Transverse colon (tissue), 4 donors: ENCODE measurements around the gene RASL10A. TPM values are rescaled to one million over a fixed set of nuclear protein-coding genes. Genes with fewer than 3 reads are reported as not detected.

ENCODE experiments used
- DNase-seq: peaks from one replicate; pipeline ENCODE4 v3.0.0-alpha.2; 2019
- H3K27ac ChIP-seq, 4 donors: fragments of 200-600 bp; sonication (generic); 2 replicates each; pipeline ENCODE4 v1.5.1; 2016 to 2018; ENCODE audit warnings: inconsistent platforms in 4 of 4
- H3K27me3 ChIP-seq: fragments of 200-600 bp; sonication (generic); 2 replicates; pipeline ENCODE4 v1.5.1; 2017; ENCODE audit warnings: inconsistent platforms
- H3K36me3 ChIP-seq, 4 donors: fragments of 200-600 bp; sonication (generic); 2 replicates each; pipeline ENCODE4 v1.5.1; 2017 to 2019; ENCODE audit warnings: inconsistent platforms in 4 of 4
- H3K4me1 ChIP-seq, 4 donors: fragments of 200-600 bp; sonication (generic); 2 replicates each; pipeline ENCODE4 v1.5.1; 2017 to 2020; ENCODE audit warnings: inconsistent platforms in 4 of 4
- H3K4me3 ChIP-seq, 4 donors: fragments of 200-600 bp; sonication (generic); 1 replicate in 1 of 4; 2 replicates in 3 of 4; pipeline versions ENCODE4 v1.5.1 to v1.6.1; 2017 to 2019; ENCODE audit warnings: inconsistent platforms in 4 of 4
- H3K9me3 ChIP-seq, 2 donors: fragments of 200-600 bp; sonication (generic); 2 replicates each; pipeline ENCODE4 v1.5.1; 2017 to 2019; ENCODE audit warnings: inconsistent platforms in 2 of 2
- CTCF ChIP-seq, 5 experiments: fragments of 200-600 bp in 3 of 5; fragments of 450-650 bp in 2 of 5; sonication (generic) in 3 of 5; IDR thresholded peaks; 1 replicate in 2 of 5; 2 replicates in 3 of 5; pipeline ENCODE4 v1.5.1; 2016 to 2017; ENCODE audit warnings: antibody characterized with exemption in 5 of 5, inconsistent platforms in 3 of 5, mild to moderate bottlenecking in 2 of 5, moderate library complexity in 1 of 5
- EP300 ChIP-seq: sonication (generic); formaldehyde crosslinking; IDR thresholded peaks from one replicate; pipeline ENCODE4 v1.6.1; 2017; ENCODE audit warnings: antibody characterized with exemption, low read depth
- POLR2A ChIP-seq: fragments of 450-650 bp; IDR thresholded peaks from one replicate; pipeline ENCODE4 v1.6.1; 2016; ENCODE audit warnings: antibody characterized with exemption, mild to moderate bottlenecking, moderate library complexity
- POLR2AphosphoS5 ChIP-seq, 3 donors: sonication (generic); formaldehyde crosslinking; IDR thresholded peaks; one replicate each; pipeline ENCODE4 v1.6.1; 2016; ENCODE audit warnings: antibody characterized with exemption in 3 of 3
- WGBS, 2 donors: methylation state at CpG; one replicate each; pipeline ENCODE4 v1.1.5; 2018; ENCODE audit warnings: low coverage in 1 of 2; 5-methylcytosine and 5-hydroxymethylcytosine counted together
- in situ Hi-C, 4 donors: fragments of 200-750 bp; cut with MboI; loops; one replicate each; pipeline versions ENCODE4 v1.15.0 to v1.15.1; 2017; ENCODE audit warnings: low sequenced_read_pairs in 3 of 4, low pct_ligation_motif_present in 1 of 4, low pct_unique_long_range_greater_than_20kb in 1 of 4
- intact Hi-C: fragments of 100-400 bp; cut with DNase I; formaldehyde crosslinking; loops from one replicate; pipeline ENCODE4 v1.15.1; 2023; ENCODE audit warnings: low total_unique reads
- total RNA-seq, 4 donors: library from RNA; depleted of rRNA; stranded (reverse); fragments of >200 nt; gene quantifications; one replicate each; pipeline ENCODE4 v1.1.0, GENCODE V29; 2016

Gene RASL10A
- total RNA-seq, 4 donors from 2014 or later = 1.2 to 5.0 (median 2.4) TPM; not detected in 1

GRCh38 chr22:29353286-29353685 lies 37.8 kb upstream of the RASL10A start:
- 92% methylated on average over 11 of the region's 11 CpGs; no CpG with 5 or more reads in 1 of the 2 donors for WGBS, 2 donors
- no peak for TF ChIP-seq CTCF (IDR thresholded peaks at IDR 0.05)
- no peak for TF ChIP-seq EP300
- TF ChIP-seq POLR2A = no peak
- TF ChIP-seq POLR2AphosphoS5 (IDR thresholded peaks at IDR 0.05) = no peak
- H3K27me3 ChIP-seq = no peaks in the 10 kb centered on the region
- no peak overlapping the region for H3K4me3 ChIP-seq
- intact Hi-C loops = no loop called here
- no peak overlapping the region for H3K27ac ChIP-seq
- H3K9me3 ChIP-seq = no peaks in the 10 kb centered on the region
- in situ Hi-C loops = no loop called here
- H3K4me1 ChIP-seq = no peaks in the 10 kb centered on the region
- peaks cover 0 to 62% (median 31%) of the 10 kb centered on the region in 4 donors for H3K36me3 ChIP-seq
- no peak for DNase-seq

GRCh38 chr22:29352778-29353177 lies 37.3 kb upstream of the RASL10A start:
- intact Hi-C loops = no loop called here
- in situ Hi-C loops = no loop called here
- no peak for TF ChIP-seq POLR2AphosphoS5 (IDR thresholded peaks at IDR 0.05)
- TF ChIP-seq POLR2A = no peak
- no peak for TF ChIP-seq CTCF (IDR thresholded peaks at IDR 0.05)
- TF ChIP-seq EP300 = no peak
- H3K4me1 ChIP-seq = no peaks in the 10 kb centered on the region
- H3K27me3 ChIP-seq = no peaks in the 10 kb centered on the region
- no peaks in the 10 kb centered on the region for H3K9me3 ChIP-seq
- H3K4me3 ChIP-seq = no peak overlapping the region
- H3K27ac ChIP-seq = no peak overlapping the region
- no peak for DNase-seq
- peaks cover 0 to 66% (median 30%) of the 10 kb centered on the region in 4 donors for H3K36me3 ChIP-seq
- 90% methylated on average over 2 to 9 of the region's 9 CpGs for WGBS, 2 donors

GRCh38 chr22:29351891-29352290 lies 36.4 kb upstream of the RASL10A start:
- H3K4me1 ChIP-seq = no peaks in the 10 kb centered on the region
- DNase-seq = no peak
- in situ Hi-C loops (no loop called here), intact Hi-C loops (no loop called here)
- TF ChIP-seq EP300 = no peak
- peaks cover 0 to 72% (median 27%) of the 10 kb centered on the region in 4 donors for H3K36me3 ChIP-seq
- H3K27ac ChIP-seq = no peak overlapping the region
- no peaks in the 10 kb centered on the region for H3K9me3 ChIP-seq
- 92% methylated on average over 8 of the region's 9 CpGs; no CpG with 5 or more reads in 1 of the 2 donors for WGBS, 2 donors
- no peaks in the 10 kb centered on the region for H3K27me3 ChIP-seq
- no peak overlapping the region for H3K4me3 ChIP-seq

GRCh38 chr22:29351042-29351441 lies 35.5 kb upstream of the RASL10A start:
- H3K27ac ChIP-seq = no peak overlapping the region
- H3K27me3 ChIP-seq = no peaks in the 10 kb centered on the region
- no peak overlapping the region for H3K4me3 ChIP-seq
- intact Hi-C loops = no loop called here
- peaks cover 0 to 68% (median 25%) of the 10 kb centered on the region in 4 donors for H3K36me3 ChIP-seq
- H3K9me3 ChIP-seq = no peaks in the 10 kb centered on the region
- in situ Hi-C loops = no loop called here
- peak; percentile 27 for DNase-seq
- WGBS, 2 donors = 34 to 83% methylated on average over 5 to 6 of the region's 6 CpGs
- TF ChIP-seq POLR2A = no peak
- no peak for TF ChIP-seq POLR2AphosphoS5 (IDR thresholded peaks at IDR 0.05)
- TF ChIP-seq EP300 = no peak
- TF ChIP-seq CTCF (IDR thresholded peaks at IDR 0.05) = no peak
- H3K4me1 ChIP-seq = peaks cover 0 to 7% (median 2%) of the 10 kb centered on the region in 4 donors

GRCh38 chr22:29348956-29349355 lies 33.5 kb upstream of the RASL10A start:
- H3K36me3 ChIP-seq = peaks cover 0 to 56% (median 19%) of the 10 kb centered on the region in 4 donors
- no peak overlapping the region for H3K4me3 ChIP-seq
- no peak for DNase-seq
- in situ Hi-C loops = no loop called here
- no peak for TF ChIP-seq POLR2A
- TF ChIP-seq CTCF (IDR thresholded peaks at IDR 0.05) = no peak
- no peak for TF ChIP-seq EP300
- TF ChIP-seq POLR2AphosphoS5 (IDR thresholded peaks at IDR 0.05) = no peak
- H3K4me1 ChIP-seq = peaks cover 0 to 7% (median 4%) of the 10 kb centered on the region in 4 donors
- WGBS, 2 donors = 87 to 93% methylated on average over 8 to 18 of the region's 18 CpGs
- H3K27ac ChIP-seq = no peak overlapping the region
- no peaks in the 10 kb centered on the region for H3K27me3 ChIP-seq
- H3K9me3 ChIP-seq = no peaks in the 10 kb centered on the region
- intact Hi-C loops = no loop called here
